ENCODE data around the gene RASAL1.

RASAL1 gene

DNA sequence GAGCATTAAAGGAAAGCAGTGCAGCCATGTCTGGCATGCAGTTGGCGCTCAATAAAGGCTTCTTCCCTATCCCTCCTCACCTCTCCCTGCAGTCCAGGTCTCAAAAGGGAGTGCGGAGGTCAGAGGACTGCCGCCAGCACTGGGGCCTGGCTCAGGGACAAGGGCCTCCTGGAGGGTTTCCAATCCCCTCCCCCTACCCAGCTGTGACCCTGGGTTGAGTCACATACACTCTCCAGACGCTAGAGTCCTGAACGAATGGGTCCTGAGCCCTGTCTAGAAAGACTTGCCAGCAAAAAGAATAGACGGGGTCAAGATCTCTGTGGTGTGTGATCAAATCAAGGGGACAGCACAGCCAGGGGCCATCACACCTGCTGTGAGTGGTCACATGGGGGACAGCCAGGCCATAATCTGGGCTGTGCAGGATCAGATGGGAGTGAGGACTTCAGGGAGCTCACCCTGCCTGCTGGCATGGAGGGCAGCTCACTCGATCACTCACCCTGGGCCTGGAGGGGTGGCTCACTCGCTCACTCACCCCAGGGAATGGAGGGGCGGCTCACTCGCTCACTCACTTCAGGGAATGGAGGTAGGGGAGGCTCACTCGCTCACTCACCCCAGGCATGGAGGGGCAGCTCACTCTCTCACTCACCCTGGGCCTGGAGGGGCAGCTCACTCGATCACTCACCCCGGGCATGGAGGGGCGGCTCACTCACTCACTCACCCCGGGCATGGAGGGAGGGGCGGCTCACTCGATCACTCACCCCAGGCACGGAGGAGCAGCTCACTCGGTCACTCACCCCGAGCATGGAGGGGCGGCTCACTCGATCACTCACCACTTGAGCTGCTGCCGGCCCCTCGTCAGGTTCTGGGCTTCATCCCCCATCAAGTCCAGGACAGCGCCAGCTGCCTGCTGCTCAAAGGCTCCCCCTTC, 26.8 kb upstream of the RASAL1 start:
- no peak overlapping the region for H3K4me3 ChIP-seq (ENCODE audit: low read depth, low read length)
- ChIA-PET POLR2A (interaction anchor here (0.6 to 1.9 kb wide), 5 partner anchors 9 to 1237 kb away, joined by 3 to 17 read pairs (median 4); partner anchors contain the start of genes DDX54 and RITA1), CTCF (interaction anchor here (0.6 to 1.9 kb wide), 6 partner anchors 9 to 114 kb away, joined by 3 to 13 read pairs (median 6); no protein-coding TSS in a partner anchor)
- H3K27ac ChIP-seq (ENCODE audit: extremely low read depth, low read depth, low read length): no peak overlapping the region
- TF ChIP-seq ZNF600 (tag by site-specific recombination; IDR thresholded peaks at IDR 0.05): peak; percentile 80
- TF ChIP-seq ZNF792 (tag by site-specific recombination; IDR thresholded peaks at IDR 0.05): peak; percentile 93
- TF ChIP-seq, protein P1, sequence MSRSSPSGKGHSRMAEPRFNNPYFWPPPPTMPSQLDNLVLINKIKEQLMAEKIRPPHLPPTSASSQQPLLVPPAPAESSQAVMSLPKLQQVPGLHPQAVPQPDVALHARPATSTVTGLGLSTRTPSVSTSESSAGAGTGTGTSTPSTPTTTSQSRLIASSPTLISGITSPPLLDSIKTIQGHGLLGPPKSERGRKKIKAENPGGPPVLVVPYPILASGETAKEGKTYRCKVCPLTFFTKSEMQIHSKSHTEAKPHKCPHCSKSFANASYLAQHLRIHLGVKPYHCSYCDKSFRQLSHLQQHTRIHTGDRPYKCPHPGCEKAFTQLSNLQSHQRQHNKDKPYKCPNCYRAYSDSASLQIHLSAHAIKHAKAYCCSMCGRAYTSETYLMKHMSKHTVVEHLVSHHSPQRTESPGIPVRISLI (tag by site-specific recombination; IDR thresholded peaks at IDR 0.05): no peak
- TF ChIP-seq SCRT1 (tag by site-specific recombination; IDR thresholded peaks at IDR 0.05; ENCODE audit: borderline replicate concordance): no peak
- TF ChIP-seq, protein P2, sequence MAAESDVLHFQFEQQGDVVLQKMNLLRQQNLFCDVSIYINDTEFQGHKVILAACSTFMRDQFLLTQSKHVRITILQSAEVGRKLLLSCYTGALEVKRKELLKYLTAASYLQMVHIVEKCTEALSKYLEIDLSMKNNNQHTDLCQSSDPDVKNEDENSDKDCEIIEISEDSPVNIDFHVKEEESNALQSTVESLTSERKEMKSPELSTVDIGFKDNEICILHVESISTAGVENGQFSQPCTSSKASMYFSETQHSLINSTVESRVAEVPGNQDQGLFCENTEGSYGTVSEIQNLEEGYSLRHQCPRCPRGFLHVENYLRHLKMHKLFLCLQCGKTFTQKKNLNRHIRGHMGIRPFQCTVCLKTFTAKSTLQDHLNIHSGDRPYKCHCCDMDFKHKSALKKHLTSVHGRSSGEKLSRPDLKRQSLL (tag by site-specific recombination; IDR thresholded peaks at IDR 0.05): peak; percentile 16; the same call in 1 of the 2 replicates
- peak; percentile 78 for TF ChIP-seq ZIC2 (tag by site-specific recombination; IDR thresholded peaks at IDR 0.05)
- 0 out of 2 replicates have a peak, but pooled peaks have one; percentile 10 for TF ChIP-seq KLF10 (tag by site-specific recombination; IDR thresholded peaks at IDR 0.05)
- no peak for TF ChIP-seq ZFHX2 (tag by site-specific recombination; conservative IDR thresholded peaks at IDR 0.05)
- H3K4me1 ChIP-seq (ENCODE audit: control insufficient read depth, insufficient read depth, low read length): no peaks in the 10 kb centered on the region; the same call in 1 of the 2 replicates
- H3K36me3 ChIP-seq (ENCODE audit: control insufficient read depth in 2 of 2, insufficient read depth in 1 of 2, low read length in 2 of 2): peaks cover 4 to 88% of the 10 kb centered on the region in 2 experiments; a peak in 2 of 3 replicates
- H3K9me3 ChIP-seq (ENCODE audit: control insufficient read depth, insufficient read depth, low read depth, low read length): no peaks in the 10 kb centered on the region

DNA sequence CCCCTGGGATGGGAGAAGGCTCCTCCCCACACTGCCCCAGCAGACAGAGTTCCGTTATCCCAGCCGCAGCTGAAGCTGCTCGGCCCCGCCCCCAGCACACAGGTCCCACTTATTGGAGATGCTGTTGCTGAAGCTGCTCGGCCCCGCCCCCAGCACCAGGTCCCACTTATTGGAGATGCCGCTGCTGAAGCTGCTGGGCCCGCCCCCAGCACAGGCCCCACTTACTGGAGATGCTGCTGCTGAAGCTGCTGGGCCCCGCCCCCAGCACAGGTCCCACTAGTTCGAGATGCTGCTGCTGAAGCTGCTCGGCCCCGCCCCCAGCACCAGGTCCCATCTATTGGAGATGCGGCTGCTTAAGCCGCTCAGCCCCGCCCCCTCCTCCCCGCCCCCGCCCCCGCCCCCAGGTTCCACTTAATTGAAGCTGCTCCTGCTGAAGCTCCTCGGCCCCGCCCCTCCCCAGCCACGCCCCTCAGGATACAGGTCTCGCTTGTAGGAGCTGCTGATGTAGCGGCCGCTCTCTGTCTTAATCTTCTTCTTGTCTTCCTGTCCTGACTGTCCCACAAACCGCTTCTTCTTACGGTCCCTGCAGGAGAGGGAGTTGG, 26.0 kb upstream of the RASAL1 start:
- TF ChIP-seq, protein P3, sequence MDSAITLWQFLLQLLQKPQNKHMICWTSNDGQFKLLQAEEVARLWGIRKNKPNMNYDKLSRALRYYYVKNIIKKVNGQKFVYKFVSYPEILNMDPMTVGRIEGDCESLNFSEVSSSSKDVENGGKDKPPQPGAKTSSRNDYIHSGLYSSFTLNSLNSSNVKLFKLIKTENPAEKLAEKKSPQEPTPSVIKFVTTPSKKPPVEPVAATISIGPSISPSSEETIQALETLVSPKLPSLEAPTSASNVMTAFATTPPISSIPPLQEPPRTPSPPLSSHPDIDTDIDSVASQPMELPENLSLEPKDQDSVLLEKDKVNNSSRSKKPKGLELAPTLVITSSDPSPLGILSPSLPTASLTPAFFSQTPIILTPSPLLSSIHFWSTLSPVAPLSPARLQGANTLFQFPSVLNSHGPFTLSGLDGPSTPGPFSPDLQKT (IDR thresholded peaks at IDR 0.05; ENCODE audit: borderline replicate concordance, low read depth, low read length): no peak
- TF ChIP-seq GLIS2 (tag by site-specific recombination; IDR thresholded peaks at IDR 0.05) (no peak), MZF1 (tag by site-specific recombination; IDR thresholded peaks at IDR 0.05; ENCODE audit: borderline replicate concordance) (peak; percentile 19; the same call in 1 of the 2 replicates), SP3 (tag by site-specific recombination; IDR thresholded peaks at IDR 0.05) (0 out of 2 replicates have a peak, but pooled peaks have one; percentile 17), SP2 (tag by site-specific recombination; IDR thresholded peaks at IDR 0.05) (peak; percentile 52), OSR2 (tag by site-specific recombination; IDR thresholded peaks at IDR 0.05) (0 out of 2 replicates have a peak, but pooled peaks have one; percentile 26), YY1 (tag by site-specific recombination; IDR thresholded peaks at IDR 0.05) (no peak), ZEB2 (tag by site-specific recombination; IDR thresholded peaks at IDR 0.05) (no peak), KLF16 (tag by site-specific recombination; IDR thresholded peaks at IDR 0.05) (no peak), KLF9 (tag by site-specific recombination; IDR thresholded peaks at IDR 0.05; ENCODE audit: low read depth) (peak; percentile 49; the same call in 1 of the 2 replicates), ZFP69B (tag by site-specific recombination; IDR thresholded peaks at IDR 0.05) (peak; percentile 56; the same call in 1 of the 2 replicates)
- TF ChIP-seq, protein P4, sequence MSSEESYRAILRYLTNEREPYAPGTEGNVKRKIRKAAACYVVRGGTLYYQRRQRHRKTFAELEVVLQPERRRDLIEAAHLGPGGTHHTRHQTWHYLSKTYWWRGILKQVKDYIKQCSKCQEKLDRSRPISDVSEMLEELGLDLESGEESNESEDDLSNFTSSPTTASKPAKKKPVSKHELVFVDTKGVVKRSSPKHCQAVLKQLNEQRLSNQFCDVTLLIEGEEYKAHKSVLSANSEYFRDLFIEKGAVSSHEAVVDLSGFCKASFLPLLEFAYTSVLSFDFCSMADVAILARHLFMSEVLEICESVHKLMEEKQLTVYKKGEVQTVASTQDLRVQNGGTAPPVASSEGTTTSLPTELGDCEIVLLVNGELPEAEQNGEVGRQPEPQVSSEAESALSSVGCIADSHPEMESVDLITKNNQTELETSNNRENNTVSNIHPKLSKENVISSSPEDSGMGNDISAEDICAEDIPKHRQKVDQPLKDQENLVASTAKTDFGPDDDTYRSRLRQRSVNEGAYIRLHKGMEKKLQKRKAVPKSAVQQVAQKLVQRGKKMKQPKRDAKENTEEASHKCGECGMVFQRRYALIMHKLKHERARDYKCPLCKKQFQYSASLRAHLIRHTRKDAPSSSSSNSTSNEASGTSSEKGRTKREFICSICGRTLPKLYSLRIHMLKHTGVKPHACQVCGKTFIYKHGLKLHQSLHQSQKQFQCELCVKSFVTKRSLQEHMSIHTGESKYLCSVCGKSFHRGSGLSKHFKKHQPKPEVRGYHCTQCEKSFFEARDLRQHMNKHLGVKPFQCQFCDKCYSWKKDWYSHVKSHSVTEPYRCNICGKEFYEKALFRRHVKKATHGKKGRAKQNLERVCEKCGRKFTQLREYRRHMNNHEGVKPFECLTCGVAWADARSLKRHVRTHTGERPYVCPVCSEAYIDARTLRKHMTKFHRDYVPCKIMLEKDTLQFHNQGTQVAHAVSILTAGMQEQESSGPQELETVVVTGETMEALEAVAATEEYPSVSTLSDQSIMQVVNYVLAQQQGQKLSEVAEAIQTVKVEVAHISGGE (tag by site-specific recombination; conservative IDR thresholded peaks at IDR 0.05; ENCODE audit: low read depth): no peak
- TF ChIP-seq, protein P5, sequence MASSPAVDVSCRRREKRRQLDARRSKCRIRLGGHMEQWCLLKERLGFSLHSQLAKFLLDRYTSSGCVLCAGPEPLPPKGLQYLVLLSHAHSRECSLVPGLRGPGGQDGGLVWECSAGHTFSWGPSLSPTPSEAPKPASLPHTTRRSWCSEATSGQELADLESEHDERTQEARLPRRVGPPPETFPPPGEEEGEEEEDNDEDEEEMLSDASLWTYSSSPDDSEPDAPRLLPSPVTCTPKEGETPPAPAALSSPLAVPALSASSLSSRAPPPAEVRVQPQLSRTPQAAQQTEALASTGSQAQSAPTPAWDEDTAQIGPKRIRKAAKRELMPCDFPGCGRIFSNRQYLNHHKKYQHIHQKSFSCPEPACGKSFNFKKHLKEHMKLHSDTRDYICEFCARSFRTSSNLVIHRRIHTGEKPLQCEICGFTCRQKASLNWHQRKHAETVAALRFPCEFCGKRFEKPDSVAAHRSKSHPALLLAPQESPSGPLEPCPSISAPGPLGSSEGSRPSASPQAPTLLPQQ (tag by site-specific recombination; IDR thresholded peaks at IDR 0.05): 0 out of 2 replicates have a peak, but pooled peaks have one; percentile 25
- H3K4me3 ChIP-seq (ENCODE audit: low read depth, low read length): no peak overlapping the region
- no peaks in the 10 kb centered on the region for H3K9me3 ChIP-seq (ENCODE audit: control insufficient read depth, insufficient read depth, low read depth, low read length)
- CTCF ChIA-PET: interaction anchor here (0.6 to 1.6 kb wide), 7 partner anchors 8 to 222 kb away, joined by 3 to 13 read pairs (median 5); partner anchors contain the start of gene CFAP73
- H3K36me3 ChIP-seq (ENCODE audit: control insufficient read depth in 2 of 2, insufficient read depth in 1 of 2, low read length in 2 of 2): peaks cover 0 to 85% of the 10 kb centered on the region in 2 experiments; a peak in 2 of 3 replicates
- POLR2A ChIA-PET: interaction anchor here (0.6 to 1.9 kb wide), 6 partner anchors 9 to 1238 kb away, joined by 3 to 17 read pairs (median 4); partner anchors contain the start of genes DDX54, RITA1 and TPCN1
- H3K27ac ChIP-seq (ENCODE audit: extremely low read depth, low read depth, low read length): no peak overlapping the region
- H3K4me1 ChIP-seq (ENCODE audit: control insufficient read depth, insufficient read depth, low read length): no peaks in the 10 kb centered on the region; the same call in 1 of the 2 replicates
